HG03520 (cell line): ENCODE results near the gene RGS7.
"Not testable (repeated sequence)": the region's sequence is repeated elsewhere in the genome, so short reads cannot be mapped to it uniquely, and the experiment has no call there.

Experiments
- ATAC-seq: cut with Tn5 transposase; IDR thresholded peaks from one replicate; pipeline ENCODE4 v1.9.1; 2021; ENCODE audit warnings: mild to moderate bottlenecking, moderate library complexity; ENCODE audit not compliant: unreplicated experiment

RGS7 gene

GRCh38 chr1:241332037-241332409 is 25.0 kb downstream of the RGS7 start:
- ATAC-seq, result no peak

DNA sequence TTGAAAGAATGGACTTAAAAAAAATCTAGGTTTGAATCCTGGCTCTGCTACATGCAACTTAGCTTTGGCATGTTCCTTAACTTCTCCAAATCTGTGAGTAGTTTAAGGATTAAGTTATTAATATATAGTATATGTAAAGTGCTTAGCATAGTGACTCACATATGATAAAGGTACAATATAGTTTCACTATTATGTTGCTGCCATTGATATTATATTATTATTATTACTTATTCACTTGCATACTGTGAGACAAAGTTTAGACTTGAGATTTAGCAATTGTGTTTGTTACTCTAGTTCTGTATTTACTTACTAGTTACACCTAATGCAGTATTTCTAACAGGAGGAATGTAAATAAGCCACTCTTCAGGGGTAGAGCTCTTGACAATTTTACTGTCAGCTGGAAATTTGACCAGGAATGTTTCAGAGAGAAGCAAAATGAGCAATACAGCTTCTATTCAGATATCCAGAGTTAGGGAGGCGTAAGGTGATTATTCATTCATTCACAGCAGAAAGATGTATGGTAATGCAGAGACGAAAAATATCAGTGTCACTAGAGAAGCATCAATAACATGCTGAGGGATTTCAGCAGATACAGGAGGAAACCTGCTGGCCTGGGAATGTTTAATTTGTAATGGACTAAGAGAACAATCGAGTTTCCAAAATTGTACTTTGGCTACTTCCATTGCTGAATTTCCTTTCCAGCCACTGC is 25.5 kb downstream of the RGS7 start:
- peak; percentile 41 for ATAC-seq

DNA sequence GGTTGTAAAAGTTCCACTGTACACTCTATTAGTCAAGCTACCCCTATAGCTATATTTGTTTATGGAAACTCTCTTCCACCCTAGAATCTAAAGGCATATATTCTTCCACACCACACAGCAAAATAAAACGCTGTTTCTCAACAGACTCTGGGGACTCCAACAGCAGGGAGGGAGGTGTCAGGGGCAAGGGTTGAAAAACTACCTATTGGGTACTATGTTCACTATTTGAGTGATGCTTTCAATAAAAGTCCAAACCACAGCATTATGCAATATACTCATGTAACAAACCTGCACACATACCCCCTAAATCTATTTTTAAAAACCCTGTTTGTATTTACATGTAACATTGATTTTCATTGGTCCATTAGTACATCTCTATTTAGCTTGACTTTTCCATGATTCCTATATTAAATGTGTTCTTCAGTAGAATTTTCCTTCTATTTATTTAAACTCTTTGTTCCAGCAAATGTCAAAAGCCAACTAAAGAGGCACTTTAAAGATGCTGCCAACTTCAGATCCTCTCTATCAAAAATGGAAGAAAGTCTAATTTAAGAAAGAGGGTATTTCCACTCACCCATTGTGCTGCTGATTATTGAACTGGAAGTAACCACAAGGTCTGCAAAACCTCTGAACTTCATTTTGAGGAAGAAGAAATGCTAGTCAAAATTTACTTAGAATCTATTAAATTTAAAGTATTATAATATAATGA is 26.2 kb downstream of the RGS7 start:
- peak; percentile 68 for ATAC-seq

DNA sequence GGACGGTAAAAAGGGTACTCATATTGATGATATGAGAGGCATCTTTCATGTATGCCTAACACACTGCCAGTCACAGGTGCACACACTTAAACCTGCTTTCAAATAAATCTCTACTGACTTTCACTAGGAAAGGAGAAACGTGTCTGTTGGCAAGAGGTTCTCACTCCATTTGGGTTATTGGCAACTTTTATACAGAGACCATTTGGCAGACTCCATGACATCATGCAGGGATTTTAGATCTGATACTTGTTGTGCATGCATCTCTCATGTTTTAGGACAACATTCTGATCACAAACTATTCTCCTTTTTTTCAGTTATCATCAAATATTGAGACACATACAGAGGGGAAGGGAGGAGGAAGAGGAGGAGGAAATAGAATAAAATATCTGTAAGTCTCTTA is 31.5 kb downstream of the RGS7 start:
- ATAC-seq, result no peak

DNA sequence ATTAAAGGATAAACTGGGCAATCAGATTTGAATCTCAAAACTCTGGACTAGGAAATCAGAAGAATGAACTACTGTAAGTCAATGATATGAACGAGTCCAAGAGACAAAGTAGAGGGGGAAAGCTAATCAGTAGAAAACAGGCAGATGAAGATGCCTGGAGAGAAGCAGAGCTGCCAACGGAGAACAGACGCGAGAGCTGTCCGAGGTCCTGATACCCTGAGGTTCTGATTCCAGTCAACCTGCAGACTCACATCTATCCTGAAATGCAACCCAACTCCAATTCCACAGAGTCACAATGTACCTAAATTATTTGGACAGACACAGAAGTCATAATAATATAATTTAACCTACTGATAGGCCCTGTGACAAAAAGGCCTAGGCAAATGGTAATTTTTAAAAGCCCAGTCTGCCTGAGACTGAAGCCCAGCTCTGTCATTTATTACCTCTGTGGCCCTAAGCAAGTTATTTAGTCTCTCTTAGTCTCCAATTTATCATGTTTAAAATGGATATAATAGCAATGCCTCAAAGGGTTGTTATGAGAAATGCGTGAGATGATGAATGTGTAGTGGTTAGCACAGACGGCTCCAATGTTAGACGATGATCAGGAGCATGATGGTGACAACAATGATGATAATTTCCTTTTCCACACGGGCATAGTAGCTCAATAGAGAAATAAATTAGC is 33.4 kb downstream of the RGS7 start:
- ATAC-seq, result no peak

GRCh38 chr1:241317676-241318075 is 39.3 kb downstream of the RGS7 start:
- no peak for ATAC-seq

DNA sequence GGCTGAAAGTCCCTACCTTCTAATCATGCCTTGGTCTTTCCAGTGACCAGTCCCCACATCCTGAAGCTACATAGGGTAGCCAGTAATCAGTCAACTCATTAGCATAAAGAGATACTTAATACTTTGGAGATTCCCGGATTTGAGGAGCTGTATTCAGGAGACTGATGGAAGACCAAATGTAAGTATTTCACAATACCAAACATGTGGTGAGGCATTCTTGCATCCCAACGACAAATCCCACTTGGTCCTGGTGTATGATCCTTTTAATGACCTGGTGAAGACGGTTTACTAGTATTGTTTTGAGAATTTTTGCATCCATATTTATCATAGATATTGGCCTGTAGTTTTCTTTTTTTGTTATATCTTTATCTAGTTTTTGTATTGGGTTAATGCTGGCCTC is 40.6 kb downstream of the RGS7 start:
- no peak for ATAC-seq

DNA sequence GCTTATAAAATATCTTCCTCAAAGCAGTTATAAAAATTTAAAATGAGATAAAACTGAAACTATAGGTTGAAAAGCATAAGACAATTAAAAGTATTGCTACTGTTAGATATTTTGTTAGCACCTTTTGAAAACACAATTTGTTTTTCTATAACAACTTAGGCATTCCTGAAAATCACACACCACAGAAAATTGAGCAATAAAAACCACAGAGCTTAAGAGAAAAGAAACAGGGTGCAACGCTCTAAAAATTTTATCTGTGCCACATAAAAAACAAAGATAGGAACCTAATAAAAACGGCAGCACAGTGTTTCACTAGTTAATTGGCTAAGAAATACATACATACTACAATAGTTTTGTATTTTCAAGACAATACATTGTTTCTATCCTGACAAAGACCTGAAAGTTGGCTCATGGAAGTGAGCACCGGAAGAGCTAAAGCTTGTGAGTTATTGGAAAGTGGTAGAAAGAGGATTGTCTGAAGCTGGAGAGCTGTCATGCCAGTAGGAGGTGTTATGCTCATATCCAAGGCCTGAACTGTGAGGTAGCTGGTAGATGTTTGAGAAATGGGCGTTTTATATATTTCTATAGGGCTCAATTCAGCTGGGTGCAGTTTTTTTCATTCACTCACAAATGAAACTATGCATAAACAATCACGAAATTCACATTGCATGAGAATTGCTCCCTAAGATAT is 45.8 kb downstream of the RGS7 start:
- no peak for ATAC-seq

- no peak for ATAC-seq
These were observed 46.6 kb downstream of the RGS7 start for GRCh38 chr1:241310451-241310850.

DNA sequence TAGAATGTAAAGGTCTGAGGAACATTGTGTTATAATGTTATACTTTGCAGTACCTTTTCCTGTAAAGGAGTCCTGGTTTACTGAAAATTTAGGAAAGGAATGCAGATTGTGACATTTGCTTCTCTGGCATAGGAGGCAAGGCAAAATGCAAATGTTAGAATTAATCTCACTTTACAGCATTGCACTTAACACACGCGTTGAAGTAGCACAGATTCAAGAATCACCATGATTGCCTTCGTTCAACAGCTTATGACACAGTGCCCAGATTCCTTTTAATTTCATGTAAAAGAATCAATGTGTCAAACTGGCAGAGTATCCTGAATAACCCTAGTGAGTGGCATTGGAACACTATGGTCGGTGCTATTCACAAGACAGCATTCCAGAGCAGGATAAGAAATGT is 47.4 kb downstream of the RGS7 start:
- no peak for ATAC-seq

- no peak for ATAC-seq
These were observed 48.5 kb downstream of the RGS7 start for GRCh38 chr1:241308471-241308870.

GRCh38 chr1:241308011-241308410 is 49.0 kb downstream of the RGS7 start:
- no peak for ATAC-seq

- no peak for ATAC-seq
These were observed 50.7 kb downstream of the RGS7 start for GRCh38 chr1:241306125-241306790.

- not testable (repeated sequence) for ATAC-seq
These were observed 55.0 kb downstream of the RGS7 start for GRCh38 chr1:241302024-241302423.

- no peak for ATAC-seq
These were observed 57.7 kb downstream of the RGS7 start for GRCh38 chr1:241299347-241299746.

DNA sequence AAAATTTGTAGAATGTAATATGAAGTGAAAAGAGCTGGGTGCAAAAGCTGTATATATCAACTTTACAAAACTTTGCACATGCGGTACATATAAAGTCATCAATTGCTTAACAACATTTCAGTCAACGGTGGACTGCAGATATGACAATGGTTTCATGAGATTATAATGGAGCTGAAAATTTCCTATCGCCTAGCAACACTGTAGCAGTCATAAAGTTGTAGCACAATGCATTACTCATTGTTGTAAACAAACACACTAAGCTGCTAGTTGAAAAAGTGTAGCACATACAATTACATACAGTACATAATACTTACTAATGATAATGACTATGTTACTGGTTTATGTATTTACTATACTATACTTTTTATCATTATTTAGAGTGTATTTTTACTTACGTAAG is 64.0 kb downstream of the RGS7 start:
- no peak for ATAC-seq

- not testable (repeated sequence) for ATAC-seq
These were observed 65.5 kb downstream of the RGS7 start for GRCh38 chr1:241291548-241291947.

DNA sequence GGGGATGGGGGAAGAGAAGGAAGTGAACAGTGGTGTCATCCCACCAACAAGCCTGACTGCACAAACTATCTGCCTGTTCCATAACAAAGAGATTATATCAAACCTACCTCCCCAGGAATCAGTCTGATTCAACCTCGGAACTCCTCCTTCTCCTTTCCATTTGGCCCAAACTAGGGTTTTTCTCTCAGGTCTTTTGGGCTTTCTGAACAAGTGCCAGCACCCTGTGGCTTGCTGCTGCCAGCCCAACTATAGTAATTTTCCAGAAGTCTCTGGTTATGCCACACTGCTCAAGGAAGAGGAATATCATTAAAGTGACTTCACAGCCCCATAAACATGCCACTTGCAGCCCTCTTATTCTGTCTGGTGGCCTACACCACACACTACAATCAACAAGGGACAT is 70.5 kb downstream of the RGS7 start:
- ATAC-seq, result no peak

DNA sequence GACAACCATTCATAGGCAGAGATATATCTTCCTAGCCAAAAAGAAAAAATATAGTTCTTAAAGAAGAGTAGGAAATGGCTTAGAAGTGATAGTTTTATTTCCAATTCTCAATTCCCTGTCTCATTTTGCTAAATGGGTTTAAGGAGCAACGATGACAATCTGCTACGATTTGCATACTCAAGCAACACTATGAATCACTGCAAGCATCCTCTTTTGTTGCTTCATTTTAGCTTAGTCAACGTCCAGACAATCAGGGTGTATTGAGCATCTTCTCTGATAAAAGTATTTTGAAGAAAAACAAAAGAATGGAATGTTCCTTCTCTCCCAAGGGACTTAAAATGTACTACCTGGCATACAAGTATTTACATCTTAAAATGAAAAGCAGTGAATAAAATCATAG is 80.6 kb downstream of the RGS7 start:
- ATAC-seq, result no peak

DNA sequence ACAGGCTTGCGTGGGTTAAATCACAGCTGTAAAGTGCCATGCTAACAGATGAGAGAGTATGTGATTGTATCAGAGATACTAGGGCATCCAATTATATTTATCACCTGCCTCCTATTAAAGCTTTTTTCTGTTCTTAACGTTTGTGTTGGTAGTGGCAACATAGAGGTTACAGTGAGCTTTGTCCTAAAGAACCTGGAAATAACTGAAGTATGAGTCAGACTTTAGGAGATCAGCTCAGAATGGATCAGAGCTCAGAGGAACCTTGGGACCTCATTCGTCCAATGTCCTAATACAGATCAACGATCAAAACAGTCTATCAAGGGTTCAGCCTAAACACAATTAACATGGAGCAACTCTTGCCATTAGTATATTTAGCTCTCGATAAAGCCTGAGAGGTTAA is 81.0 kb downstream of the RGS7 start:
- ATAC-seq, result no peak

DNA sequence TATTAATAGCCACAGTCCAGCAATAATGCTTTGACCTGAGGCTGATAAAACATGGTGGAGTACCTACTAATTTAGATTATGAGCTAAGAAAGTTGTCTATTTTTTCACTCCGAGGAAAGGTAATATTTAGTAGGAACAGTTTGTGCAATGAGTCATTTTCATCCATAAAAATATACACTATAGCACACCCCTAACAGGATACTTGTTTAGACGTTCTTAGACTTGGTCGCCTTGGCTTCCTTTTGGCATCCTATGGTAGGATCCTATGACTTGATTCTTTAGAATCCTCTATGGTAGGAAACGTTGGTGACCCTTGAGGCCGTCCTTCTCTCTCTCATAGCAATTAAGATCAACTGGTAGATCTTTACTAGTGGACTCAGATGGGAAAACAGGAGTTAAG is 81.8 kb downstream of the RGS7 start:
- no peak for ATAC-seq
